ENCODE data around the gene GPX7.
A peak's percentile ranks its signal among the peaks of the same experiment; 100 is the strongest.
"Not testable (repeated sequence)": the region's sequence is repeated elsewhere in the genome, so short reads cannot be mapped to it uniquely, and the experiment has no call there.

The GPX7 gene

DNA sequence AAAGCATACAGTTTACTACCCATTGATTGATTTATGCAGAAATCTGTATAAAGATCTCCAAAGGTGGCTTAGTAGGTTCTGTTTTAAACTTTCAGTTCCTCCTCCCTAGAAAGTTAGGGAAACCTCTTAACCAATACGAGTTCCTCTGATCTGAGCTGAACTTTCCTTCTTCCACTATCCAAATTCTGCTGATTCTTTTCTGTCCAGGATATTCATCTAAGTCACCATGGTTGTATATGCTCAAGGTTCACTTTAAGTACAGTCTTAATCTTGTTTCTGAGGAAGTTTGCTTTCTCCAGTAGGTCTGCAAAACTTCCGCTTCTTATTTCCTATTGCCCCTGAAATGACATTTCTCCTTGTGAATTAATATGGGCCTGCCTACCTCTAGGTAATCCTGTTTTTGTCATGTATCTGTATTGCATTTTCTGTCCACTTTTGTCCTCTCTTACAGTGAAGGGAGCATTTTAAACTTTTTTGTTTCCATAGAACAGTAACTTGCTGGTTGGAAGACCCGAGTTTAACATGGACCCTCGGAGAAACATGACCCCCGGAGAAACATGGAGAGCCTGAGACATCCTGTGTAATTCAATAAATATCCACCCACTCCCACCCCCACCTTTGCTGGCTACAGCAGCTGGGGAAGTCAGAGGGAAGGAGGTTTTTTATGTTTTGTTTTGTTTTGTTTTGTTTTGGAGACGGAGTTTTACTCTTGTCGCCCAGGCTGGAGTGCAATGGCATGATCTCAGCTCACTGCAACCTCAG lies 32.5 kb upstream of the GPX7 start:
- H3K36me3 ChIP-seq: no peaks in the 10 kb centered on the region
- no peaks in the 10 kb centered on the region for H3K27me3 ChIP-seq
- TF ChIP-seq, protein P1, sequence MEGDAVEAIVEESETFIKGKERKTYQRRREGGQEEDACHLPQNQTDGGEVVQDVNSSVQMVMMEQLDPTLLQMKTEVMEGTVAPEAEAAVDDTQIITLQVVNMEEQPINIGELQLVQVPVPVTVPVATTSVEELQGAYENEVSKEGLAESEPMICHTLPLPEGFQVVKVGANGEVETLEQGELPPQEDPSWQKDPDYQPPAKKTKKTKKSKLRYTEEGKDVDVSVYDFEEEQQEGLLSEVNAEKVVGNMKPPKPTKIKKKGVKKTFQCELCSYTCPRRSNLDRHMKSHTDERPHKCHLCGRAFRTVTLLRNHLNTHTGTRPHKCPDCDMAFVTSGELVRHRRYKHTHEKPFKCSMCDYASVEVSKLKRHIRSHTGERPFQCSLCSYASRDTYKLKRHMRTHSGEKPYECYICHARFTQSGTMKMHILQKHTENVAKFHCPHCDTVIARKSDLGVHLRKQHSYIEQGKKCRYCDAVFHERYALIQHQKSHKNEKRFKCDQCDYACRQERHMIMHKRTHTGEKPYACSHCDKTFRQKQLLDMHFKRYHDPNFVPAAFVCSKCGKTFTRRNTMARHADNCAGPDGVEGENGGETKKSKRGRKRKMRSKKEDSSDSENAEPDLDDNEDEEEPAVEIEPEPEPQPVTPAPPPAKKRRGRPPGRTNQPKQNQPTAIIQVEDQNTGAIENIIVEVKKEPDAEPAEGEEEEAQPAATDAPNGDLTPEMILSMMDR (IDR thresholded peaks at IDR 0.05): no peak
- peak overlapping the region; percentile 79 for H3K27ac ChIP-seq
- peak overlapping the region in 1 of 2 experiments; percentile 37 for H3K4me3 ChIP-seq (ENCODE audit: low read depth in 1 of 2, low read length in 1 of 2)
- no peaks in the 10 kb centered on the region for H3K9me3 ChIP-seq
- peaks cover 26 to 33% of the 10 kb centered on the region in 2 experiments for H3K4me1 ChIP-seq (ENCODE audit: control insufficient read depth in 1 of 2, insufficient read depth in 1 of 2, low read depth in 1 of 2, low read length in 1 of 2)

DNA sequence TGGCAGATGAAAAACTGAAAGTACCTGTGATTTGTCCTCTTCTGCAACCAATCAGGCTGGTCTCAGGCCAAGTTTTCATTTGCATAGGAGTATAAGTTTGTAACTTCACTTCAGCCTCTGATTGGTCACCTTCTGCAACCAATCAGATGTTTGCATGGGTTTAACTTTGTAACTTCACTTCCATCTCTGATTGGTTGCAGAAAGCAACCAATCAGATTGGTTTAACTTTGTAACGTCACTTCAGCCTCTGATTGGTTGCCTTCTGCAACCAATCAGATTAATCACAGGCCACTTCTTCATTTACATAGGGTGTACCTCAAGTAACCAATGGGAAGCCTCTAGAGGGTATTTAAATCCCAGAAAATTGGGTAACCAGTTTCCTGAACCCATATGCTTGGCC lies 30.4 kb upstream of the GPX7 start:
- no peaks in the 10 kb centered on the region for H3K27me3 ChIP-seq
- no peak overlapping the region for H3K4me3 ChIP-seq (ENCODE audit: low read depth in 1 of 2, low read length in 1 of 2)
- H3K27ac ChIP-seq: peak overlapping the region; percentile 33
- peaks cover 26 to 33% of the 10 kb centered on the region in 2 experiments for H3K4me1 ChIP-seq (ENCODE audit: control insufficient read depth in 1 of 2, insufficient read depth in 1 of 2, low read depth in 1 of 2, low read length in 1 of 2)
- H3K9me3 ChIP-seq: no peaks in the 10 kb centered on the region
- TF ChIP-seq, protein P1 (IDR thresholded peaks at IDR 0.05): no peak
- no peaks in the 10 kb centered on the region for H3K36me3 ChIP-seq

DNA sequence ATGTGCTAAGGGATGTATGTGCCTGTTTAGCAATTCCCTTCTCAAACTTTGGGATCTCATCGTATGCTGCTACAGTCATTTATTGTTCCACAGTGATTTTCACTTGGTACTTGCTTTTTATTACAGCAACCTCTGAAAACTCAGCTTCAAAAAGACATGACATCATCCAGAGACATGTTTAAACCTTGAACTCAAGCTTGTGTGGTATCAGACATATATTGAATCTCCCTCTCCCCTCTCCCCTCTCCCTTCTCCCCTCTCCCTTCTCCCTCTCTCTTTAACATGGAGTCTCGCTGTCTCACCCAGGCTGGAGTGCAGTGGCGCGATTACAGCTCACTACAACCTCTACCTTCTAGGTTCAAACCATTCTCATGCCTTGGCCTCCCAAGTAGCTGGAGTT lies 29.8 kb upstream of the GPX7 start:
- TF ChIP-seq, protein P1 (IDR thresholded peaks at IDR 0.05): no peak
- H3K4me3 ChIP-seq (ENCODE audit: low read depth in 1 of 2, low read length in 1 of 2): no peak overlapping the region
- H3K4me1 ChIP-seq (ENCODE audit: control insufficient read depth in 1 of 2, insufficient read depth in 1 of 2, low read depth in 1 of 2, low read length in 1 of 2): peaks cover 26 to 33% of the 10 kb centered on the region in 2 experiments
- H3K27me3 ChIP-seq: no peaks in the 10 kb centered on the region
- no peaks in the 10 kb centered on the region for H3K36me3 ChIP-seq
- H3K27ac ChIP-seq: peak overlapping the region; percentile 33
- H3K9me3 ChIP-seq: no peaks in the 10 kb centered on the region

DNA sequence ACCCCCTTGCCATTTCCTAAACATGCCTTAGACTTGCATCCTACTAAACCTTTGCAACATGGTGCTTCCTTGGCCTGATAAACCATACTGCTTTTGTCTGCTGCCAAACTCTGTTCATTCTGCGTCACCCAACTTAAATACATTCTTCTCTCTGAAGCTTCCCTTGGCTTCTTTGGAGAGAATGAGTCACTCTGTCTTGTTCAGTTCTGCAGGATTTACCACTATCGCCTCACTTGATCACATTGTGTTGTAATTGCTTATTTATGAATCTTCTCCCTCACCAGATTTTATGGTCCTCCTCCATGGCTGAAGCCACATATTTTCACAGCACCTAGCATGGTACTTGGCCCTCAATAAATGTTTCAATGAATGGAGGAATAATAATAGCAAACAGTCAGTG lies 27.6 kb upstream of the GPX7 start:
- Histone ChIP-seq H3K9me3 (no peaks in the 10 kb centered on the region), H3K27ac (no peak overlapping the region)
- TF ChIP-seq, protein P1 (IDR thresholded peaks at IDR 0.05): no peak

DNA sequence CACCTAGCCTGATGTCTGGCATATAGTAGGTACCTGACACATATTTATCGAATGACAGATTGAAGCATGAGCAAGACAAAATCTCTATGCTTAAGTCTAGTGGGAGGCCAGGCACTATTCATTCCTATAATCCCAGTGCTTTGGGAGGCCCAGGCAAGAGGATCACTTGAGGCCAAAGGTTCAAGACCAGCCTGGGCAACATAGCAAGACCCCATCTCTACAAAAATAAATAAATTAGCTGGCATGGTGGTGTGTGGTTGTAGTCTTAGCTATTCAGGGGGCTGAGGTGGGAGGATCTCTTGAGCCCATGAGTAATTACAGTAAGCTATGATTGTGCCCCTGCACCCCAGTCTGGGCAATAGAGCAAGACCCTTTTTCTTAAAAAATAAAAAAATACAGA lies 26.1 kb upstream of the GPX7 start:
- Histone ChIP-seq H3K27ac (no peak overlapping the region), H3K9me3 (no peaks in the 10 kb centered on the region), H3K27me3 (no peaks in the 10 kb centered on the region), H3K36me3 (no peaks in the 10 kb centered on the region), H3K4me1 (ENCODE audit: control insufficient read depth in 1 of 2, insufficient read depth in 1 of 2, low read depth in 1 of 2, low read length in 1 of 2) (peaks cover 5 to 13% of the 10 kb centered on the region in 2 experiments), H3K4me3 (ENCODE audit: low read depth in 1 of 2, low read length in 1 of 2) (no peak overlapping the region)
- TF ChIP-seq, protein P1 (IDR thresholded peaks at IDR 0.05): no peak

More for the DNA sequence above, 27.6 kb upstream of the GPX7 start:
- no peaks in the 10 kb centered on the region for H3K27me3 ChIP-seq
- H3K4me1 ChIP-seq (ENCODE audit: control insufficient read depth in 1 of 2, insufficient read depth in 1 of 2, low read depth in 1 of 2, low read length in 1 of 2): peaks cover 13 to 22% of the 10 kb centered on the region in 2 experiments
- no peak overlapping the region for H3K4me3 ChIP-seq (ENCODE audit: low read depth in 1 of 2, low read length in 1 of 2)
- no peaks in the 10 kb centered on the region for H3K36me3 ChIP-seq

DNA sequence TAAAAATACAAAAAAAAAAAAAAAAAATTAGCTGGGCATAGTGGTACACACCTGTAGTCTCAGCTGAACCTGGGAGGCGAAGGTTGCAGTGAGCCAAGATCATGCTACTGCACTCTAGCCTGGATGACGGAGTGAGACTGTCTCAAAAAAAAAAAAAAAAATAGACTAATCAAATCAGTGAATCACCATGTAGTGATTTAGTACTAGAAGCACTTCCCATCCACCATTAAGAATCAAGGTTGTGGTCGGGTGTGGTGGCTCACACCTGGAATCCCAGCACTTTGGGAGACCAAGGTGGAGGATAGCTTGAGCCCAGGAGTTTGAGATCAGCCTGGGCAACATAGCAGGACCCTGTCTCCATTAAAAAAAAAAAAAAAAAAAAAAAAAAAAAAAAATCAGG lies 24.1 kb upstream of the GPX7 start:
- H3K4me1 ChIP-seq (ENCODE audit: control insufficient read depth in 1 of 2, insufficient read depth in 1 of 2, low read depth in 1 of 2, low read length in 1 of 2): peaks cover 0 to 12% of the 10 kb centered on the region in 2 experiments
- H3K27ac ChIP-seq; H3K27me3 ChIP-seq; H3K4me3 ChIP-seq (ENCODE audit: low read depth in 1 of 2, low read length in 1 of 2); H3K9me3 ChIP-seq; H3K36me3 ChIP-seq: not testable (repeated sequence)
